Measurements from ENCODE around the gene PTDSS2.

GRCh38 chr11:503179-503981 lies 53.3 kb downstream of the PTDSS2 start:
- TF ChIP-seq, protein P1, sequence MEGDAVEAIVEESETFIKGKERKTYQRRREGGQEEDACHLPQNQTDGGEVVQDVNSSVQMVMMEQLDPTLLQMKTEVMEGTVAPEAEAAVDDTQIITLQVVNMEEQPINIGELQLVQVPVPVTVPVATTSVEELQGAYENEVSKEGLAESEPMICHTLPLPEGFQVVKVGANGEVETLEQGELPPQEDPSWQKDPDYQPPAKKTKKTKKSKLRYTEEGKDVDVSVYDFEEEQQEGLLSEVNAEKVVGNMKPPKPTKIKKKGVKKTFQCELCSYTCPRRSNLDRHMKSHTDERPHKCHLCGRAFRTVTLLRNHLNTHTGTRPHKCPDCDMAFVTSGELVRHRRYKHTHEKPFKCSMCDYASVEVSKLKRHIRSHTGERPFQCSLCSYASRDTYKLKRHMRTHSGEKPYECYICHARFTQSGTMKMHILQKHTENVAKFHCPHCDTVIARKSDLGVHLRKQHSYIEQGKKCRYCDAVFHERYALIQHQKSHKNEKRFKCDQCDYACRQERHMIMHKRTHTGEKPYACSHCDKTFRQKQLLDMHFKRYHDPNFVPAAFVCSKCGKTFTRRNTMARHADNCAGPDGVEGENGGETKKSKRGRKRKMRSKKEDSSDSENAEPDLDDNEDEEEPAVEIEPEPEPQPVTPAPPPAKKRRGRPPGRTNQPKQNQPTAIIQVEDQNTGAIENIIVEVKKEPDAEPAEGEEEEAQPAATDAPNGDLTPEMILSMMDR (IDR thresholded peaks at IDR 0.05) = no peak
- no peak for TF ChIP-seq POLR2A (IDR thresholded peaks at IDR 0.05)

Measured in Peyer's patch (tissue), 4 donors.